A673 (cell line): ENCODE data around the gene CLCN5. TPM values are rescaled to one million over a fixed set of nuclear protein-coding genes. Genes with fewer than 3 reads are reported as not detected.

Experiments used
- BruUV-seq: library from RNA; stranded (reverse); fragments of 400-500 nt; replicated peaks from 2 replicates; lab custom pipeline; 2021; lab: Mats Ljungman, UMichigan
- CTCF ChIA-PET: fragments of 300-600 bp; sonication (Branson Sonifier 250); formaldehyde crosslinking; loops from one replicate; lab custom pipeline; 2022; ENCODE audit warnings: antibody characterized with exemption; lab: Charles Lee
- POLR2A ChIA-PET: fragments of 300-600 bp; sonication (Branson Sonifier 250); formaldehyde crosslinking; loops from one replicate; lab custom pipeline; 2022; ENCODE audit warnings: antibody characterized with exemption; ENCODE audit not compliant: low non-redundant PET; lab: Charles Lee
- DNase-seq: peaks from one replicate; pipeline ENCODE4 v3.0.0-alpha.2; 2015; ENCODE audit warnings: low spot score
- H3K27ac ChIP-seq: fragments of 200-600 bp; sonication (generic); 2 replicates; pipeline ENCODE4 v1.5.1; 2016; ENCODE audit warnings: mixed run types, low read depth, mild to moderate bottlenecking, mixed read lengths, antibody characterized with exemption, low read length; ENCODE audit not compliant: poor library complexity, severe bottlenecking
- H3K27me3 ChIP-seq: fragments of 200-600 bp; sonication (generic); replicated peaks from 2 replicates; pipeline ENCODE4 v1.6.1; 2017; ENCODE audit warnings: mixed run types, low read depth, mild to moderate bottlenecking, mixed read lengths, antibody characterized with exemption, low read length; ENCODE audit not compliant: insufficient read depth, poor library complexity
- H3K36me3 ChIP-seq: fragments of 200-600 bp; sonication (generic); 2 replicates; pipeline ENCODE4 v1.6.1; 2016; ENCODE audit warnings: mixed run types, mild to moderate bottlenecking, mixed read lengths, antibody characterized with exemption, low read length; ENCODE audit not compliant: insufficient read depth, poor library complexity, severe bottlenecking
- H3K4me1 ChIP-seq: fragments of 200-600 bp; sonication (generic); 2 replicates; pipeline ENCODE4 v1.6.1; 2017; ENCODE audit warnings: mixed run types, mild to moderate bottlenecking, mixed read lengths, antibody characterized with exemption, low read length; ENCODE audit not compliant: insufficient read depth, poor library complexity, severe bottlenecking
- H3K4me3 ChIP-seq: fragments of 200-600 bp; sonication (generic); 2 replicates; pipeline ENCODE4 v1.5.1; 2016; ENCODE audit warnings: low read depth, mixed run types, mild to moderate bottlenecking, mixed read lengths, low read length; ENCODE audit not compliant: poor library complexity, severe bottlenecking
- H3K9me3 ChIP-seq: fragments of 200-600 bp; sonication (generic); 2 replicates; pipeline ENCODE4 v1.6.1; 2016; ENCODE audit warnings: mixed run types, low read depth, mild to moderate bottlenecking, mixed read lengths, antibody characterized with exemption, low read length; ENCODE audit not compliant: poor library complexity, severe bottlenecking
- EZH2 ChIP-seq: fragments of 200-600 bp; sonication (generic); IDR thresholded peaks from 2 replicates; pipeline ENCODE4 v1.6.1; 2017; ENCODE audit warnings: borderline replicate concordance, low read depth, mild to moderate bottlenecking, mixed read lengths, antibody characterized with exemption, low read length; ENCODE audit not compliant: poor library complexity, severe bottlenecking
- intact Hi-C: fragments of 100-400 bp; cut with micrococcal nuclease; formaldehyde crosslinking; loops from one replicate; pipeline ENCODE4 v1.10.0; 2022; ENCODE audit not compliant: unreplicated experiment
- total RNA-seq: library from RNA; stranded (reverse); gene quantifications from 2 replicates; pipeline ENCODE4 v1.2.3, GENCODE V29; 2021
- TF ChIP-seq, protein P1 (sequence below): fragments of 300-800, 200-600 bp; sonication (generic); conservative IDR thresholded peaks from 2 replicates; pipeline ENCODE4 v1.5.1; 2017; ENCODE audit warnings: low read depth, mild to moderate bottlenecking, antibody characterized with exemption, low read length, moderate library complexity, mixed read lengths

The CLCN5 gene
- total RNA-seq, 1 experiment from 2014 or later: 25.3 TPM

DNA sequence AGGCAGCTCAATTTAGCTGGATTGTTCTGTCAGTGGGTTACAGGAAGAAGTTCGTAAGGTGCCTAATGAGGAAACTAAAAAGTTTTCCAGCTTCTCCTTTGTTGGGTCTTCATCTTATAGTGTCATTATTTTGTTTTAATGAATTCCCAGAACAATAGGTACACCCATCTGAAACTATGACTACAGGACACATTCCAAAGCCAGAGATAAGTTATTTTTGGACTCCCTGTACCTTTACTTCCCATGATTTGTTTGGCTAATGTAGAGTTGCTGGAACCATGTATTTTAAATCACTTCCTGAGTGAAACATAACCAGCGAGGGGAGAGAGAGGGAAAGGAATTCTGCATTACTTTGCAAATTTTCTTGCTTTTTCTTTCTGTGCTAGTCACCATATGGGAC lies 114.0 kb downstream of the CLCN5 start:
- CTCF ChIA-PET: no interaction called here

DNA sequence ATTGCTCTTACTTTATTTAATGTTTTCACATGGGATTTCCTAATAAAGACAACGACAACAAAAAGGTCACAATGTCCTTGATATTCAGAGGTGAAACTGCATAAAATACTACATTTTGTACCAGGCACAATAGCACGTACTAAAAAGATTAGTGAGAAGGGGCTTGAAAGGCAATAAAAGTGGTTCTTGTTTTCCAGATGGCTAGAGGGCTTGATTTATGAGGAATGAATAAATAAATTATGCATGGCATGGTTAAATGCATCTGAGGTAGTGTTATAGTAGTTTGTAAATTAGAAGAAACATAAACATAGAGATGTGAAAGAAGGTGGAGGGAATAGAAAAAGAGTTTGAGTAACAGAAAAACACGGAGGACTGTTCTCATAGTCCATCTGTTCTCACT lies 123.4 kb downstream of the CLCN5 start:
- Histone ChIP-seq H3K36me3 (no peaks in the 10 kb centered on the region), H3K9me3 (no peaks in the 10 kb centered on the region), H3K4me1 (no peaks in the 10 kb centered on the region), H3K27ac (no peak overlapping the region), H3K27me3 (no peaks in the 10 kb centered on the region), H3K4me3 (no peak overlapping the region)
- no TSS peak for BruUV-seq
- intact Hi-C loops: no loop called here
- ChIA-PET POLR2A (no interaction called here), CTCF (no interaction called here)
- no peak for TF ChIP-seq EZH2
- TF ChIP-seq, protein P1, sequence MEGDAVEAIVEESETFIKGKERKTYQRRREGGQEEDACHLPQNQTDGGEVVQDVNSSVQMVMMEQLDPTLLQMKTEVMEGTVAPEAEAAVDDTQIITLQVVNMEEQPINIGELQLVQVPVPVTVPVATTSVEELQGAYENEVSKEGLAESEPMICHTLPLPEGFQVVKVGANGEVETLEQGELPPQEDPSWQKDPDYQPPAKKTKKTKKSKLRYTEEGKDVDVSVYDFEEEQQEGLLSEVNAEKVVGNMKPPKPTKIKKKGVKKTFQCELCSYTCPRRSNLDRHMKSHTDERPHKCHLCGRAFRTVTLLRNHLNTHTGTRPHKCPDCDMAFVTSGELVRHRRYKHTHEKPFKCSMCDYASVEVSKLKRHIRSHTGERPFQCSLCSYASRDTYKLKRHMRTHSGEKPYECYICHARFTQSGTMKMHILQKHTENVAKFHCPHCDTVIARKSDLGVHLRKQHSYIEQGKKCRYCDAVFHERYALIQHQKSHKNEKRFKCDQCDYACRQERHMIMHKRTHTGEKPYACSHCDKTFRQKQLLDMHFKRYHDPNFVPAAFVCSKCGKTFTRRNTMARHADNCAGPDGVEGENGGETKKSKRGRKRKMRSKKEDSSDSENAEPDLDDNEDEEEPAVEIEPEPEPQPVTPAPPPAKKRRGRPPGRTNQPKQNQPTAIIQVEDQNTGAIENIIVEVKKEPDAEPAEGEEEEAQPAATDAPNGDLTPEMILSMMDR: no peak
- no peak for DNase-seq

More for the DNA sequence above, 114.0 kb downstream of the CLCN5 start:
- no peaks in the 10 kb centered on the region for H3K27me3 ChIP-seq
- TF ChIP-seq, protein P1: no peak
- TF ChIP-seq EZH2: no peak
- no peaks in the 10 kb centered on the region for H3K36me3 ChIP-seq
- intact Hi-C loops: no loop called here
- DNase-seq: no peak
- H3K9me3 ChIP-seq: no peaks in the 10 kb centered on the region
- POLR2A ChIA-PET: no interaction called here
- no TSS peak for BruUV-seq
- H3K27ac ChIP-seq: no peak overlapping the region
- H3K4me1 ChIP-seq: no peaks in the 10 kb centered on the region
- H3K4me3 ChIP-seq: no peak overlapping the region

DNA sequence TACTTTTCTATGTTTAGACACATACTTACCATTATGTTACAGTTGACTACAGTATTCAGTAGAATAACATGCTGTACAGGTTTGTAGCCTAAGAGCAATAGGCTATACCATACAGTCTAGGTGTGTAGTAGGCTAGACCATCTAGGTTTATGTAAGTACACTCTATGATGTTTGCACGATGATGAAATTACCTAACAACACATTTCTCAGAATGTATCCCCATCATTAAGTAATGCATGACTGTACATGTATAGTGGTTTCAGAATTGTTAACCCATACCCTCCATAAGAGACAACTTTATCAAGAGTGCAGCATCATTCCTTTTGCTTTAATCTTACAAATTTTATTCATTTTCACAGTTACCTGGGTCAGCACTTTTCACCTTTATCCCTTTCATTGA lies 126.8 kb downstream of the CLCN5 start:
- no peak for DNase-seq
- POLR2A ChIA-PET: no interaction called here
- H3K9me3 ChIP-seq: no peaks in the 10 kb centered on the region
- H3K4me1 ChIP-seq: no peaks in the 10 kb centered on the region
- no TSS peak for BruUV-seq
- intact Hi-C loops: no loop called here
- TF ChIP-seq, protein P1: no peak
- TF ChIP-seq EZH2: no peak
- H3K4me3 ChIP-seq: no peak overlapping the region
- no peak overlapping the region for H3K27ac ChIP-seq
- no peaks in the 10 kb centered on the region for H3K36me3 ChIP-seq
- H3K27me3 ChIP-seq: no peaks in the 10 kb centered on the region
- CTCF ChIA-PET: no interaction called here
